K562 treated with DMSO at 1 percent for 24 hours (cell line): ENCODE results near the gene MRPS24. TPM values are rescaled to one million over a fixed set of nuclear protein-coding genes. Genes with fewer than 3 reads are reported as not detected.

ENCODE experiments used
- total RNA-seq: library from RNA; unstranded; fragments of 300-600 nt; gene quantifications from 2 replicates; pipeline ENCODE4 v1.2.3, GENCODE V29; 2022; ENCODE audit warnings: low read depth; ENCODE audit not compliant: insufficient read depth

Gene MRPS24
- 255 and 257 TPM in 2 replicates for total RNA-seq

GRCh38 chr7:43869006-43869866 lies at the start of gene MRPS24:
MRPS24 (minus strand) TSS chr7:43869517; CDS start chr7:43869495, 22 bp downstream.

GRCh38 chr7:43906331-43907010 lies 37.2 kb upstream of the MRPS24 start, which contains the start of gene URGCP:
URGCP (minus strand) TSS chr7:43906596; CDS start chr7:43906575, 21 bp downstream.

Other genes with a start within 250 kb of the MRPS24 start
- gene COA1, start 140.0 kb downstream of the MRPS24 start, total RNA-seq = 116 and 123 TPM in 2 replicates
- 135 and 137 TPM in 2 replicates for gene BLVRA, start 110.8 kb downstream of the MRPS24 start, total RNA-seq
- 25.8 and 33.3 TPM in 2 replicates for gene URGCP, start 37.1 kb upstream of the MRPS24 start, total RNA-seq
- 9.7 and 12.0 TPM in 2 replicates for gene UBE2D4, start 56.9 kb upstream of the MRPS24 start, total RNA-seq
- not detected in 2 replicates for gene SPDYE1, start 128.4 kb upstream of the MRPS24 start, total RNA-seq
- 57.0 and 64.1 TPM in 2 replicates for gene DBNL, start 175.2 kb upstream of the MRPS24 start, total RNA-seq
- gene PGAM2, start 196.1 kb upstream of the MRPS24 start, total RNA-seq = not detected in 2 replicates
- 11.0 and 16.8 TPM in 2 replicates for gene POLM, start 213.0 kb upstream of the MRPS24 start, total RNA-seq
- 0.24 and 0.39 TPM in 2 replicates for gene AEBP1, start 234.8 kb upstream of the MRPS24 start, total RNA-seq